Neural cell (in vitro differentiated cells): ENCODE results near the gene PPP4R3B.

Experiments used
- CTCF ChIP-seq: fragments of 450-650 bp; IDR thresholded peaks from 2 replicates; pipeline ENCODE4 v1.5.1; 2014; ENCODE audit warnings: antibody characterized with exemption, mild to moderate bottlenecking, moderate library complexity; ENCODE audit not compliant: poor library complexity, severe bottlenecking
- EP300 ChIP-seq: fragments of 450-650 bp; conservative IDR thresholded peaks from 2 replicates; pipeline ENCODE4 v1.6.1; 2014; ENCODE audit warnings: antibody characterized with exemption, mild to moderate bottlenecking, moderate library complexity; ENCODE audit not compliant: poor library complexity, severe bottlenecking
- EZH2 ChIP-seq: fragments of 200-600, 300-800 bp; shearing (Covaris generic), sonication (generic); IDR thresholded peaks from 2 replicates; pipeline ENCODE4 v1.6.1; 2014; ENCODE audit warnings: antibody characterized with exemption, low read length, borderline replicate concordance, mild to moderate bottlenecking; ENCODE audit not compliant: insufficient read depth, poor library complexity, severe bottlenecking
- POLR2AphosphoS5 ChIP-seq: IDR thresholded peaks from 2 replicates; pipeline ENCODE4 v1.6.1; 2012
- RAD21 ChIP-seq: fragments of 450-650 bp; conservative IDR thresholded peaks from 2 replicates; pipeline ENCODE4 v1.6.1; 2014; ENCODE audit warnings: antibody characterized with exemption, mild to moderate bottlenecking, moderate library complexity
- REST ChIP-seq: IDR thresholded peaks from 2 replicates; pipeline ENCODE4 v1.6.1; 2012; ENCODE audit warnings: borderline replicate concordance
- SMC3 ChIP-seq: fragments of 450-650 bp; conservative IDR thresholded peaks from 2 replicates; pipeline ENCODE4 v1.6.1; 2014; ENCODE audit warnings: antibody characterized with exemption, mild to moderate bottlenecking, moderate library complexity; ENCODE audit not compliant: poor library complexity
- TAF1 ChIP-seq: IDR thresholded peaks from 2 replicates; pipeline ENCODE4 v1.6.1; 2012; ENCODE audit warnings: low read depth

- no peak for TF ChIP-seq CTCF
- no peak for TF ChIP-seq POLR2AphosphoS5
- TF ChIP-seq SMC3, result no peak
- TF ChIP-seq TAF1, result no peak
- TF ChIP-seq REST, result no peak
- no peak for TF ChIP-seq EZH2
- no peak for TF ChIP-seq RAD21
- no peak for TF ChIP-seq EP300
Observed at GRCh38 chr2:55553321-55553720, 64.1 kb downstream of the PPP4R3B start.
